ENCODE data around the gene MYO15A. TPM values are rescaled to one million over a fixed set of nuclear protein-coding genes. Genes with fewer than 3 reads are reported as not detected.

MYO15A gene
- total RNA-seq, 1 donor = 1.1 TPM

Other genes starting within 250 kb of the MYO15A start
- 32.1 and 38.7 TPM in 2 replicates for gene TOM1L2, start 136.4 kb upstream of the MYO15A start, total RNA-seq
- 1.8 and 2.9 TPM in 2 replicates for gene DRC3, start 135.9 kb upstream of the MYO15A start, total RNA-seq
- gene ATPAF2, start 69.6 kb upstream of the MYO15A start, total RNA-seq = 19.2 and 20.3 TPM in 2 replicates
- 13.0 and 13.3 TPM in 2 replicates for gene GID4, start 69.3 kb upstream of the MYO15A start, total RNA-seq
- gene DRG2, start 20.8 kb upstream of the MYO15A start, total RNA-seq = 33.0 and 40.2 TPM in 2 replicates
- gene ALKBH5, start 75.1 kb downstream of the MYO15A start, total RNA-seq = 103 and 125 TPM in 2 replicates
- 41.0 and 50.3 TPM in 2 replicates for gene LLGL1, start 116.9 kb downstream of the MYO15A start, total RNA-seq
- 208 and 212 TPM in 2 replicates for gene FLII, start 150.0 kb downstream of the MYO15A start, total RNA-seq
- gene MIEF2, start 151.9 kb downstream of the MYO15A start, total RNA-seq = 14.5 and 16.5 TPM in 2 replicates
- gene TOP3A, start 206.2 kb downstream of the MYO15A start, total RNA-seq = 36.2 and 39.5 TPM in 2 replicates
- gene SMCR8, start 206.5 kb downstream of the MYO15A start, total RNA-seq = 22.1 TPM in 2 replicates